ENCODE data around the gene PARP16. TPM values are rescaled to one million over a fixed set of nuclear protein-coding genes. Genes with fewer than 3 reads are reported as not detected.

PARP16 gene
- total RNA-seq, 1 experiment from 2014 or later = 5.8 TPM

DNA sequence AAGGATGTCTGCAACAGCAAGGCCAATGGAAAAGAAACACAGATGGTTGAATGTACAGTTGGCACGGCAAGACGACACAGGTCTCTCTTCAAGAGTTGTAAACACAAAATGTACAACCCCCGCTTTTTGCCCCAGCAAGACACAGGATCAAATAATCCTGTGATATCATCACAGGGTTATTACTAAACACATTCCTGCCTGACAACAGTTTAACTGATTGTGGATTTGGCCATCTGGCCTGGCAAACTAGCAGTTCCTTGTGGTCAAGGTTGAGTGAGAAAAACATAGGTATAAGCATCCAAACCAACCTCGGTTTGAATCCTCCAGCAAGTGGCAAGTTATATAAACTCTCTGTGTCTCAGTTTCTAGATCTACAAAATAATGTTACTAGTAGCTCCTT lies 23.4 kb downstream of the PARP16 start:
- CTCF ChIA-PET = no interaction called here
- Mint-ChIP-seq H3K27ac (ENCODE audit: unreplicated experiment) (no peak overlapping the region), H3K9me3 (ENCODE audit: low read depth, unreplicated experiment) (no peaks in the 10 kb centered on the region), H3K4me3 (ENCODE audit: low read depth, unreplicated experiment) (no peak overlapping the region), H3K4me1 (ENCODE audit: low read depth, unreplicated experiment) (no peaks in the 10 kb centered on the region), H3K36me3 (ENCODE audit: insufficient read depth, unreplicated experiment) (no peaks in the 10 kb centered on the region), H3K27me3 (ENCODE audit: unreplicated experiment) (no peaks in the 10 kb centered on the region)
- TF ChIP-seq, protein P1, sequence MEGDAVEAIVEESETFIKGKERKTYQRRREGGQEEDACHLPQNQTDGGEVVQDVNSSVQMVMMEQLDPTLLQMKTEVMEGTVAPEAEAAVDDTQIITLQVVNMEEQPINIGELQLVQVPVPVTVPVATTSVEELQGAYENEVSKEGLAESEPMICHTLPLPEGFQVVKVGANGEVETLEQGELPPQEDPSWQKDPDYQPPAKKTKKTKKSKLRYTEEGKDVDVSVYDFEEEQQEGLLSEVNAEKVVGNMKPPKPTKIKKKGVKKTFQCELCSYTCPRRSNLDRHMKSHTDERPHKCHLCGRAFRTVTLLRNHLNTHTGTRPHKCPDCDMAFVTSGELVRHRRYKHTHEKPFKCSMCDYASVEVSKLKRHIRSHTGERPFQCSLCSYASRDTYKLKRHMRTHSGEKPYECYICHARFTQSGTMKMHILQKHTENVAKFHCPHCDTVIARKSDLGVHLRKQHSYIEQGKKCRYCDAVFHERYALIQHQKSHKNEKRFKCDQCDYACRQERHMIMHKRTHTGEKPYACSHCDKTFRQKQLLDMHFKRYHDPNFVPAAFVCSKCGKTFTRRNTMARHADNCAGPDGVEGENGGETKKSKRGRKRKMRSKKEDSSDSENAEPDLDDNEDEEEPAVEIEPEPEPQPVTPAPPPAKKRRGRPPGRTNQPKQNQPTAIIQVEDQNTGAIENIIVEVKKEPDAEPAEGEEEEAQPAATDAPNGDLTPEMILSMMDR (IDR thresholded peaks at IDR 0.05; ENCODE audit: unreplicated experiment) = no peak
- DNase-seq = no peak
- intact Hi-C loops (cut with micrococcal nuclease; ENCODE audit: unreplicated experiment) = no loop called here
- no TSS peak for BruUV-seq (replicated peaks)

DNA sequence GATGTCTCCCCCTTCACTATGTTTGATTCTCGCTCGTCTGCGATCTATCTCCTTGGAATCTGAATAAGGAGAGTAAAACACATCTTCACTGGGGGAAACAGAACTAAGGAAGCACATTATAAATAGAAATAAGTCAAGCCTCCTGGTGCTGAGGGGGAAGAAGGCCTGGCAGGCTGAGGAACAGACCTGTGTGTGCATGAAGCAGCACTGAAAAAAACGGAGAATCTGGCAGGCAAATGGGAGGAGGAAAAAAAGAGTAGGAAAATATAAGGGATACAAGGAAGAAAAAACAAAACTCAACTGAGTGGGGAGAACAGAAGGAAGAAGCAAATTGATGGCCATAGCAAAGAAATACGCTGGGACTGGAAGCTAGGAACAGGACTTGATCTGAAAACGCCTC lies 25.7 kb downstream of the PARP16 start:
- Mint-ChIP-seq H3K36me3 (ENCODE audit: insufficient read depth, unreplicated experiment) (no peaks in the 10 kb centered on the region), H3K4me3 (ENCODE audit: low read depth, unreplicated experiment) (no peak overlapping the region), H3K4me1 (ENCODE audit: low read depth, unreplicated experiment) (no peaks in the 10 kb centered on the region), H3K27me3 (ENCODE audit: unreplicated experiment) (no peaks in the 10 kb centered on the region), H3K27ac (ENCODE audit: unreplicated experiment) (no peak overlapping the region), H3K9me3 (ENCODE audit: low read depth, unreplicated experiment) (no peaks in the 10 kb centered on the region)
- no peak for DNase-seq
- no TSS peak for BruUV-seq (replicated peaks)
- intact Hi-C loops (cut with micrococcal nuclease; ENCODE audit: unreplicated experiment) = no loop called here
- CTCF ChIA-PET = no interaction called here
- TF ChIP-seq, protein P1 (IDR thresholded peaks at IDR 0.05; ENCODE audit: unreplicated experiment) = no peak

DNA sequence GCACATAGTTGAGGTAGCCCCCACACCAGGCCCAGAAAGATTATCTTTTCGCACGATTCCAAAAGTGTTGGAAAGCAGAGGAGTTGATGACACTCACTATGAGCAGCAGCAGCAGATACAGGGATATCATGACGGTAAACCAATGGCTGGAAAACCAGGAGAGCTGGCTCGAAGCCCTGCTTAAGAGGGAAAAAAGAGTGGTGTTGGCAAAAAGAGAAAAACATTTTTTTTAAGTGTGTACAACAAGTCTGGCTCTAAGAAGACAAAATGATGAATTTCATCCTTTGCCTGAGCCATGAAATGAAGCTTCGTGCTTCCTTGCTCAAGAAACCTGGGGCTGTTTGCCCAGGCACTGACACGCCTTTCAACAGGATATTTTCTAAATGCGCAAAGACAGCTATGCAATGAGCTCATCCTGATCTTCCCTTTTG lies 27.3 kb downstream of the PARP16 start:
- TF ChIP-seq, protein P1 (IDR thresholded peaks at IDR 0.05; ENCODE audit: unreplicated experiment) = no peak
- intact Hi-C loops (cut with micrococcal nuclease; ENCODE audit: unreplicated experiment) = no loop called here
- DNase-seq = no peak
- no TSS peak for BruUV-seq (replicated peaks)
- Mint-ChIP-seq H3K36me3 (ENCODE audit: insufficient read depth, unreplicated experiment) (no peaks in the 10 kb centered on the region), H3K4me3 (ENCODE audit: low read depth, unreplicated experiment) (no peak overlapping the region), H3K9me3 (ENCODE audit: low read depth, unreplicated experiment) (no peaks in the 10 kb centered on the region), H3K4me1 (ENCODE audit: low read depth, unreplicated experiment) (no peaks in the 10 kb centered on the region), H3K27me3 (ENCODE audit: unreplicated experiment) (no peaks in the 10 kb centered on the region), H3K27ac (ENCODE audit: unreplicated experiment) (no peak overlapping the region)
- CTCF ChIA-PET = no interaction called here

DNA sequence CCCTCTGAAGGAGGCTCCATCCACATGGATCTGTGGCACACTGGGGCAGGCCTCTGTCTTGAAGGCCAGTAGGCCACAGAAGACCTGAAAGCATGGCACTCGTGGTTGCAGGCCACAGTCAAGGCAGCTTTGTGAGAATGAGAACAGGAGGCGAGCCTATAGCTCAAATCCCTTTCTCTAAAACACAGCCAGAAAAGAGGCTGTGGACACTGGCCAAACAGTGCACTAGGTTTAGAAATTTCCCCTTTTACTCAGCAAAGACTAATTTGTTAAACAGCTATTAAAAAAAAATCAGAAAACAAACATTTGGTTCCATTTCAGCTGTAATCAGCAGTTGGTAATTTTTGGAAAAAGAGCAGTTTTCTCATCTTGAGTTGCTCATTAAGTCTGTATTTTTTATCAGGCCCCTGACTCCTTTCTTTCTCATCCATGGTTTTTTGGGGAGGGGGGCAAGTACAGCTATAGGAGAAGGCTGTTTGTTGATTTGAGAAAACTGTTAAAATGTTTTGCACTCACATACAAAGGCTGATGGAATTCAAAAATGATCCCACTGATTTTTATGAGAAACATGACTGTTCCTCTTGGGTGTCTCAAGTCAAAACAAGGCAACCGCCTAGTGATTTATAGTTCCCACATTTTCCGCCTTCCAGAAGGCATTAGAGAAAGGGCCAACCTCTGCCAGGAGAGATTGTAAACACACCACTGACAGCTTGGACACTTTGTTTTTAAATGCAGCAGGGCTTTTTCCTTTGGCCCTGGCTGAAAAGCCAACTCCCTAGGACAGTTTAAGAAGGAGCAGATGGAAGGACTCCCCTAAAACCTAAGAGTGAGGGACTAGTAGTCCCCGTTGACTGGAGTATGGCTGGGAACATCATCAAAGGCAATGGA lies 28.1 kb downstream of the PARP16 start:
- Mint-ChIP-seq H3K4me1 (ENCODE audit: low read depth, unreplicated experiment) (no peaks in the 10 kb centered on the region), H3K4me3 (ENCODE audit: low read depth, unreplicated experiment) (no peak overlapping the region), H3K36me3 (ENCODE audit: insufficient read depth, unreplicated experiment) (no peaks in the 10 kb centered on the region), H3K27ac (ENCODE audit: unreplicated experiment) (no peak overlapping the region), H3K9me3 (ENCODE audit: low read depth, unreplicated experiment) (no peaks in the 10 kb centered on the region), H3K27me3 (ENCODE audit: unreplicated experiment) (no peaks in the 10 kb centered on the region)
- TF ChIP-seq, protein P1 (IDR thresholded peaks at IDR 0.05; ENCODE audit: unreplicated experiment) = no peak
- intact Hi-C loops (cut with micrococcal nuclease; ENCODE audit: unreplicated experiment) = no loop called here
- CTCF ChIA-PET = no interaction called here
- BruUV-seq (replicated peaks) = no TSS peak
- DNase-seq = no peak
